ENCODE results near the gene SLC38A6.

SLC38A6 gene

GRCh38 chr14:60970146-60970545 lies 10.9 kb upstream of the SLC38A6 start:
- no peaks in the 10 kb centered on the region for H3K79me1 ChIP-seq (ENCODE audit: low read depth, low read length)
- no peak for DNase-seq (ENCODE audit: low spot score)
- WGBS, 2 donors (ENCODE audit: extremely low coverage in 2 of 2, insufficient read length in 2 of 2, insufficient replicate concordance in 1 of 2): no CpG with 5 or more reads among the region's 2 CpGs
- no peak overlapping the region for H3K4me2 ChIP-seq (ENCODE audit: insufficient read depth, low read length, poor library complexity, severe bottlenecking)
- no peak overlapping the region for H3K23ac ChIP-seq (ENCODE audit: low read depth, low read length, poor library complexity)
- H3K9ac ChIP-seq (ENCODE audit: low read depth, low read length, poor library complexity): no peak overlapping the region
- H3K36me3 ChIP-seq (replicated peaks in 1 of 2; ENCODE audit: control insufficient read depth in 2 of 2, insufficient read depth in 2 of 2, low read length in 2 of 2): peaks cover 2 to 37% of the 10 kb centered on the region in 2 donors
- H3K27me3 ChIP-seq (ENCODE audit: control insufficient read depth in 3 of 3, insufficient read depth in 3 of 3, low read depth in 1 of 3, low read length in 3 of 3): no peaks in the 10 kb centered on the region
- H2BK15ac ChIP-seq (ENCODE audit: low read length): no peak overlapping the region
- H3K27ac ChIP-seq (replicated peaks; ENCODE audit: low read length): no peak overlapping the region
- H3K18ac ChIP-seq (ENCODE audit: low read length): no peak overlapping the region
- no peak overlapping the region for H3K4ac ChIP-seq (ENCODE audit: low read length)
- no peak overlapping the region for H2BK120ac ChIP-seq (ENCODE audit: low read depth, low read length)
- H4K8ac ChIP-seq (ENCODE audit: low read depth, low read length): no peak overlapping the region
- H2AK5ac ChIP-seq (ENCODE audit: low read depth, low read length): no peak overlapping the region
- H2BK5ac ChIP-seq (ENCODE audit: low read length): no peak overlapping the region
- H3K4me3 ChIP-seq (ENCODE audit: low read length in 2 of 2): no peak overlapping the region
- H3K14ac ChIP-seq (ENCODE audit: low read length): no peak overlapping the region
- H3K4me1 ChIP-seq (ENCODE audit: control insufficient read depth in 2 of 2, insufficient read depth in 1 of 2, low read depth in 1 of 2, low read length in 2 of 2): no peaks in the 10 kb centered on the region
- no peaks in the 10 kb centered on the region for H3K9me3 ChIP-seq (replicated peaks in 1 of 2; ENCODE audit: control insufficient read depth in 2 of 2, insufficient read depth in 1 of 2, low read depth in 1 of 2, low read length in 2 of 2)
- H2AFZ ChIP-seq (ENCODE audit: low read length): no peak overlapping the region
- H4K91ac ChIP-seq (ENCODE audit: low read depth, low read length, poor library complexity): no peak overlapping the region
- H2BK12ac ChIP-seq (ENCODE audit: low read length): no peak overlapping the region

GRCh38 chr14:60971271-60971670 lies 9.8 kb upstream of the SLC38A6 start:
- no peak for DNase-seq (ENCODE audit: low spot score)
- no peak overlapping the region for H4K8ac ChIP-seq (ENCODE audit: low read depth, low read length)
- H2BK12ac ChIP-seq (ENCODE audit: low read length): no peak overlapping the region
- no peak overlapping the region for H2BK15ac ChIP-seq (ENCODE audit: low read length)
- H3K9me3 ChIP-seq (replicated peaks in 1 of 2; ENCODE audit: control insufficient read depth in 2 of 2, insufficient read depth in 1 of 2, low read depth in 1 of 2, low read length in 2 of 2): no peaks in the 10 kb centered on the region
- no peak overlapping the region for H2AK5ac ChIP-seq (ENCODE audit: low read depth, low read length)
- H3K9ac ChIP-seq (ENCODE audit: low read depth, low read length, poor library complexity): no peak overlapping the region
- H4K91ac ChIP-seq (ENCODE audit: low read depth, low read length, poor library complexity): no peak overlapping the region
- no peak overlapping the region for H2AFZ ChIP-seq (ENCODE audit: low read length)
- H2BK5ac ChIP-seq (ENCODE audit: low read length): no peak overlapping the region
- H3K4ac ChIP-seq (ENCODE audit: low read length): no peak overlapping the region
- no CpG with 5 or more reads among the region's 2 CpGs for WGBS, 2 donors (ENCODE audit: extremely low coverage in 2 of 2, insufficient read length in 2 of 2, insufficient replicate concordance in 1 of 2)
- H3K36me3 ChIP-seq (replicated peaks in 1 of 2; ENCODE audit: control insufficient read depth in 2 of 2, insufficient read depth in 2 of 2, low read length in 2 of 2): peaks cover 9 to 48% of the 10 kb centered on the region in 2 donors
- no peak overlapping the region for H3K14ac ChIP-seq (ENCODE audit: low read length)
- H3K18ac ChIP-seq (ENCODE audit: low read length): no peak overlapping the region
- no peak overlapping the region for H3K23ac ChIP-seq (ENCODE audit: low read depth, low read length, poor library complexity)
- peaks cover 1% of the 10 kb centered on the region for H3K79me1 ChIP-seq (ENCODE audit: low read depth, low read length)
- H3K4me1 ChIP-seq (ENCODE audit: control insufficient read depth in 2 of 2, insufficient read depth in 1 of 2, low read depth in 1 of 2, low read length in 2 of 2): no peaks in the 10 kb centered on the region
- no peak overlapping the region for H2BK120ac ChIP-seq (ENCODE audit: low read depth, low read length)
- no peak overlapping the region for H3K4me3 ChIP-seq (ENCODE audit: low read length in 2 of 2)
- H3K4me2 ChIP-seq (ENCODE audit: insufficient read depth, low read length, poor library complexity, severe bottlenecking): no peak overlapping the region
- no peak overlapping the region for H3K27ac ChIP-seq (replicated peaks; ENCODE audit: low read length)
- no peaks in the 10 kb centered on the region for H3K27me3 ChIP-seq (ENCODE audit: control insufficient read depth in 3 of 3, insufficient read depth in 3 of 3, low read depth in 1 of 3, low read length in 3 of 3)

GRCh38 chr14:60972295-60972694 lies 8.8 kb upstream of the SLC38A6 start:
- WGBS, 2 donors (ENCODE audit: extremely low coverage in 2 of 2, insufficient read length in 2 of 2, insufficient replicate concordance in 1 of 2): no CpG with 5 or more reads among the region's 15 CpGs

GRCh38 chr14:60973070-60973469 lies 8.0 kb upstream of the SLC38A6 start:
- H2BK12ac ChIP-seq (ENCODE audit: low read length): no peak overlapping the region
- no CpG with 5 or more reads among the region's 3 CpGs for WGBS, 2 donors (ENCODE audit: extremely low coverage in 2 of 2, insufficient read length in 2 of 2, insufficient replicate concordance in 1 of 2)
- no peak overlapping the region for H3K18ac ChIP-seq (ENCODE audit: low read length)
- no peak overlapping the region for H3K14ac ChIP-seq (ENCODE audit: low read length)
- H4K8ac ChIP-seq (ENCODE audit: low read depth, low read length): no peak overlapping the region
- no peak overlapping the region for H2BK5ac ChIP-seq (ENCODE audit: low read length)
- H3K79me1 ChIP-seq (ENCODE audit: low read depth, low read length): peaks cover 3% of the 10 kb centered on the region
- H2AFZ ChIP-seq (ENCODE audit: low read length): no peak overlapping the region
- no peak overlapping the region for H4K91ac ChIP-seq (ENCODE audit: low read depth, low read length, poor library complexity)
- no peak overlapping the region for H3K27ac ChIP-seq (replicated peaks; ENCODE audit: low read length)
- no peaks in the 10 kb centered on the region for H3K4me1 ChIP-seq (ENCODE audit: control insufficient read depth in 2 of 2, insufficient read depth in 1 of 2, low read depth in 1 of 2, low read length in 2 of 2)
- H3K23ac ChIP-seq (ENCODE audit: low read depth, low read length, poor library complexity): no peak overlapping the region
- H2BK120ac ChIP-seq (ENCODE audit: low read depth, low read length): no peak overlapping the region
- no peak overlapping the region for H3K9ac ChIP-seq (ENCODE audit: low read depth, low read length, poor library complexity)
- H2AK5ac ChIP-seq (ENCODE audit: low read depth, low read length): no peak overlapping the region
- H3K4ac ChIP-seq (ENCODE audit: low read length): no peak overlapping the region
- no peaks in the 10 kb centered on the region for H3K27me3 ChIP-seq (ENCODE audit: control insufficient read depth in 3 of 3, insufficient read depth in 3 of 3, low read depth in 1 of 3, low read length in 3 of 3)
- peaks cover 10 to 65% of the 10 kb centered on the region in 2 donors for H3K36me3 ChIP-seq (replicated peaks in 1 of 2; ENCODE audit: control insufficient read depth in 2 of 2, insufficient read depth in 2 of 2, low read length in 2 of 2)
- DNase-seq (ENCODE audit: low spot score): no peak
- no peak overlapping the region for H2BK15ac ChIP-seq (ENCODE audit: low read length)
- no peak overlapping the region for H3K4me3 ChIP-seq (ENCODE audit: low read length in 2 of 2)
- H3K9me3 ChIP-seq (replicated peaks in 1 of 2; ENCODE audit: control insufficient read depth in 2 of 2, insufficient read depth in 1 of 2, low read depth in 1 of 2, low read length in 2 of 2): no peaks in the 10 kb centered on the region
- no peak overlapping the region for H3K4me2 ChIP-seq (ENCODE audit: insufficient read depth, low read length, poor library complexity, severe bottlenecking)

More at GRCh38 chr14:60972295-60972694, 8.8 kb upstream of the SLC38A6 start:
- Histone ChIP-seq H2AFZ (ENCODE audit: low read length) (no peak overlapping the region), H3K14ac (ENCODE audit: low read length) (no peak overlapping the region), H2AK5ac (ENCODE audit: low read depth, low read length) (no peak overlapping the region), H2BK5ac (ENCODE audit: low read length) (no peak overlapping the region), H3K23ac (ENCODE audit: low read depth, low read length, poor library complexity) (no peak overlapping the region), H3K4ac (ENCODE audit: low read length) (no peak overlapping the region), H3K18ac (ENCODE audit: low read length) (no peak overlapping the region), H3K36me3 (replicated peaks in 1 of 2; ENCODE audit: control insufficient read depth in 2 of 2, insufficient read depth in 2 of 2, low read length in 2 of 2) (peaks cover 10 to 59% of the 10 kb centered on the region in 2 donors), H3K4me1 (ENCODE audit: control insufficient read depth in 2 of 2, insufficient read depth in 1 of 2, low read depth in 1 of 2, low read length in 2 of 2) (no peaks in the 10 kb centered on the region), H3K9me3 (replicated peaks in 1 of 2; ENCODE audit: control insufficient read depth in 2 of 2, insufficient read depth in 1 of 2, low read depth in 1 of 2, low read length in 2 of 2) (no peaks in the 10 kb centered on the region), H4K91ac (ENCODE audit: low read depth, low read length, poor library complexity) (no peak overlapping the region), H2BK15ac (ENCODE audit: low read length) (no peak overlapping the region), H2BK12ac (ENCODE audit: low read length) (no peak overlapping the region), H3K4me3 (ENCODE audit: low read length in 2 of 2) (no peak overlapping the region), H4K8ac (ENCODE audit: low read depth, low read length) (no peak overlapping the region), H3K27me3 (ENCODE audit: control insufficient read depth in 3 of 3, insufficient read depth in 3 of 3, low read depth in 1 of 3, low read length in 3 of 3) (no peaks in the 10 kb centered on the region), H3K9ac (ENCODE audit: low read depth, low read length, poor library complexity) (no peak overlapping the region), H2BK120ac (ENCODE audit: low read depth, low read length) (no peak overlapping the region), H3K4me2 (ENCODE audit: insufficient read depth, low read length, poor library complexity, severe bottlenecking) (no peak overlapping the region), H3K79me1 (ENCODE audit: low read depth, low read length) (peaks cover 3% of the 10 kb centered on the region), H3K27ac (replicated peaks; ENCODE audit: low read length) (no peak overlapping the region)
- no peak for DNase-seq (ENCODE audit: low spot score)
